ENCODE results near the gene LRPAP1.
A peak's percentile ranks its signal among the peaks of the same experiment; 100 is the strongest.

The LRPAP1 gene

DNA sequence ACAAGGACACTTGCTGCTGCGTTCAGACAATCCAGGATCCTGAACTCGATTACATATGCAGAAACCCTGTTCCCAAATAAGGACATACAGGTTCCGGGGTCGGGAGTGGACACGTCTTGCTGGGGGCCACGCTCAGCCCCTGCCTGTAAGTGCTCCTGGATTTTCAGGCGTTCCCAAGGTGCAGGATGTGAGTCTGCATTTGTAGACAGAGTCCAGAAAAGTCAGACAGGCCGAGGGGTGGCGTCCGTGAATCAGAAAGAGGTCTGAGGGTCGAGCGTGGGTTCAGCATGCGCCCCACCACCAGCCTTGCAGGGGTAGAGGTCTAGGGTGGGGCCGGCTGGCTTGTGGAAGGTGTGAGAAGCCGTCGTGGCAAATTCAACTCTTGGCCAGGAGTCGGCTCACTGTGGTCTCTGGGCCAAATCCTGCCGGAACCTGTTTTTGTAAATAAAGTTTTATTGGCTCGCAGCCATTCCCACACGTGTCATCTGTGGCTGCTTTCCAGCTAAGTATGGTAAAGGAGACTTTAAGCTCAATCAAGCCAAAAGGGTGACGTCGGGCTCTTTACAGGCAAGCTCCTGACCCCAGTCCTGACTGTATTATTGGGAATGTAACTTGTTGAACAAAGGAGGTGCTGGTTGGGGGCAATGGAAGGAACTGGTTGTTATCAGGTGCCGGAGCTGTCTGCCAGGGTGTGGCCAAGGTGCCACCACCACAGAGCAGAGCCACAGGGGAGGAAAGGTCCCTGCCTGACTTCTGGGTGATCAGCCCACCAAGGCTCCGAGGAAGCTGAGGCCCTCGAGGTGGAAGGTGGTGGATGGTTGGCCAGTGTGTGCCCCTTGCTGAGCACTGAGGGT is 61.8 kb downstream of the LRPAP1 start:
- Histone ChIP-seq H3K79me1 (replicated peaks; ENCODE audit: low read length, poor library complexity, severe bottlenecking) (no peaks in the 10 kb centered on the region), H3K9me3 (ENCODE audit: control insufficient read depth, low read length) (no peaks in the 10 kb centered on the region), H4K91ac (ENCODE audit: low read length) (no peak overlapping the region), H3K36me3 (ENCODE audit: control insufficient read depth in 1 of 2, insufficient read depth in 2 of 2, low read depth in 1 of 2, low read length in 2 of 2) (no peaks in the 10 kb centered on the region), H3K4me3 (ENCODE audit: insufficient read depth in 1 of 2, low read depth in 1 of 2, low read length in 2 of 2) (no peak overlapping the region), H3K9ac (ENCODE audit: low read length) (no peak overlapping the region), H2BK5ac (ENCODE audit: low read depth, low read length, poor library complexity, severe bottlenecking) (no peak overlapping the region), H3K23ac (ENCODE audit: low read length in 2 of 2) (no peak overlapping the region), H3K18ac (ENCODE audit: low read depth in 1 of 2, low read length in 2 of 2) (no peak overlapping the region), H2AFZ (ENCODE audit: low read depth, low read length) (no peak overlapping the region), H3K4ac (ENCODE audit: low read depth in 1 of 2, low read length in 2 of 2) (no peak overlapping the region), H3K14ac (ENCODE audit: low read length in 2 of 2) (no peak overlapping the region), H2BK15ac (ENCODE audit: low read depth, poor library complexity, severe bottlenecking) (no peak overlapping the region), H2BK120ac (ENCODE audit: low read depth, low read length) (no peak overlapping the region), H2AK5ac (ENCODE audit: low read length, severe bottlenecking) (no peak overlapping the region), H4K8ac (ENCODE audit: low read length) (no peak overlapping the region), H2BK12ac (ENCODE audit: low read length in 2 of 2) (no peak overlapping the region), H3K4me1 (ENCODE audit: control insufficient read depth, insufficient read depth, low read depth, low read length) (peaks cover 4% of the 10 kb centered on the region), H3K27me3 (ENCODE audit: control insufficient read depth in 1 of 2, insufficient read depth in 1 of 2, low read length in 2 of 2) (peaks cover 14 to 54% of the 10 kb centered on the region in 2 experiments), H3K27ac (ENCODE audit: low read length, poor library complexity, severe bottlenecking) (no peak overlapping the region), H3K4me2 (ENCODE audit: low read length, poor library complexity, severe bottlenecking) (no peak overlapping the region)
- no peak for DNase-seq
- 88% methylated on average over 25 of the region's 25 CpGs for WGBS

DNA sequence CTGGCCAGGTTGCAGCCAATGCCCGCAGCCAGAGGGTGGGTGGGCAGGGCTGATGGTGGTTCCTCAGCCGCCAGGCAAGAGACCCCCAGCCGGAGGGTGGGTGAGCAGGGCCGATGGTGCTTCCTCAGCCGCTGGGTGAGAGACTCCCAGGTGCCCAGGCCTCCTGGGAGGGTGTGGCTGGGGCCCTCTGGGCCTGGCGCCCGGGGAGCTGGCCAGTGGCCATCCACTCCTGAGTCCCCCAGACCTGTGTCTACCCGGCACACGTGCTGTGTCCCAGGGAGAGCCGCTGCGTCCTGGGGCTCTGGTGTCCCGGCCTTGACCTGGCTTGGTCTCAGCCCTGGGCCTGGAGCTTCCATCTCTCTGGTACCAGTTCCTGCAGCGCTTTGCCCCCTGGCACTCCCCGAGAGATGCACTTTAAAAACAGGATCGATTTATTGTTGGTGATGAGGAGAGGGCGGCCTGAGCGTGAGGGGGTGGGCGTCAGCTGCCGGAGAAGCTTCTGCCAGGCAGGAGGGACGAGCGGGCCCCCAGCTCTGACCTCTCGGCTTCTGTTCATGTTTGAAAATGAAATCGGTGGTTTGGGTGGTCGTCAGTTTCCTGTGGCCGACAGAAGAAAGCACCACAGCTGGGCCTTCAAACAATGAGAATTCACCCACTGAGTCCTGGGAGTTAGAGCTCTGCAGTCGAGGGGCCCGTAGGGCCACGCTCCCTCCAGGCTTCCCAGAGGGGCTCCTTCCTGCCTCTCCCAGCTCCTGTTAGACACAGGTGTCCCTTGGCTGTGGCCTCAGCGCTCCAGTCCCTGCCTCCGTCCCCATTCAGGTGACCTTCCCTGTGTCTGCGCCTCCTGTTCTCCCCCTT is 62.6 kb downstream of the LRPAP1 start:
- WGBS: 89% methylated on average over 31 of the region's 31 CpGs
- Histone ChIP-seq H3K4me3 (ENCODE audit: insufficient read depth in 1 of 2, low read depth in 1 of 2, low read length in 2 of 2) (no peak overlapping the region), H3K23ac (ENCODE audit: low read length in 2 of 2) (no peak overlapping the region), H4K8ac (ENCODE audit: low read length) (no peak overlapping the region), H3K27ac (ENCODE audit: low read length, poor library complexity, severe bottlenecking) (no peak overlapping the region), H2BK120ac (ENCODE audit: low read depth, low read length) (no peak overlapping the region), H3K9me3 (ENCODE audit: control insufficient read depth, low read length) (no peaks in the 10 kb centered on the region), H3K18ac (ENCODE audit: low read depth in 1 of 2, low read length in 2 of 2) (no peak overlapping the region), H4K91ac (ENCODE audit: low read length) (no peak overlapping the region), H2AFZ (ENCODE audit: low read depth, low read length) (no peak overlapping the region), H3K79me1 (replicated peaks; ENCODE audit: low read length, poor library complexity, severe bottlenecking) (no peaks in the 10 kb centered on the region), H3K4me2 (ENCODE audit: low read length, poor library complexity, severe bottlenecking) (no peak overlapping the region), H3K4me1 (ENCODE audit: control insufficient read depth, insufficient read depth, low read depth, low read length) (peaks cover 4% of the 10 kb centered on the region), H3K36me3 (ENCODE audit: control insufficient read depth in 1 of 2, insufficient read depth in 2 of 2, low read depth in 1 of 2, low read length in 2 of 2) (no peaks in the 10 kb centered on the region), H2BK15ac (ENCODE audit: low read depth, poor library complexity, severe bottlenecking) (no peak overlapping the region), H3K14ac (ENCODE audit: low read length in 2 of 2) (no peak overlapping the region), H3K4ac (ENCODE audit: low read depth in 1 of 2, low read length in 2 of 2) (no peak overlapping the region), H2BK12ac (ENCODE audit: low read length in 2 of 2) (no peak overlapping the region), H2BK5ac (ENCODE audit: low read depth, low read length, poor library complexity, severe bottlenecking) (no peak overlapping the region), H3K9ac (ENCODE audit: low read length) (no peak overlapping the region), H2AK5ac (ENCODE audit: low read length, severe bottlenecking) (no peak overlapping the region), H3K27me3 (ENCODE audit: control insufficient read depth in 1 of 2, insufficient read depth in 1 of 2, low read length in 2 of 2) (peaks cover 14 to 54% of the 10 kb centered on the region in 2 experiments)
- no peak for DNase-seq

DNA sequence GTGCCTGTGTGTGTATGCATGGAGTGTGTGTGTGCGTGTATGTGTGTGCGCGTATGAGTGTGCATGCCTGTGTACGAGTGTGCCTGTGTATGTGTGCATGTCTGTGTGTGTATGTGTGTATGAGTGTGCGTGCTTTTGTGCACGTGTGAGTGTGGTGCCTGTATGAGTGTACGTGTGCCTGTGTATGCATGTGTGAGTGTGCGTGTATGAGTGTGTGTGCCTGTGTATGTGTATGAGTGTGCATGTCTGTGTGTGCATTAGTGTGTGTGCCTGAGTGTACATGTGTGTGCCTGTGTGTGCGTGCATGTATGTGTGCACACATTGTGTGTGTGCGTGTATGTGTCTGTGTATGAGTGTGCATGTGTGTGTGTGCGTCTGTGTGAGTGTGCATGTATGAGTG is 63.4 kb downstream of the LRPAP1 start:
- WGBS: 95% methylated on average over 11 of the region's 11 CpGs
- H4K91ac ChIP-seq (ENCODE audit: low read length): peak overlapping the region; percentile 37
- no peak overlapping the region for H3K23ac ChIP-seq (ENCODE audit: low read length in 2 of 2)
- H3K9ac ChIP-seq (ENCODE audit: low read length): no peak overlapping the region
- no peak overlapping the region for H3K4me3 ChIP-seq (ENCODE audit: insufficient read depth in 1 of 2, low read depth in 1 of 2, low read length in 2 of 2)
- no peak overlapping the region for H2BK5ac ChIP-seq (ENCODE audit: low read depth, low read length, poor library complexity, severe bottlenecking)
- H3K4me1 ChIP-seq (ENCODE audit: control insufficient read depth, insufficient read depth, low read depth, low read length): peaks cover 5% of the 10 kb centered on the region
- H3K9me3 ChIP-seq (ENCODE audit: control insufficient read depth, low read length): no peaks in the 10 kb centered on the region
- no peak overlapping the region for H4K8ac ChIP-seq (ENCODE audit: low read length)
- DNase-seq: no peak
- H2BK15ac ChIP-seq (ENCODE audit: low read depth, poor library complexity, severe bottlenecking): no peak overlapping the region
- no peak overlapping the region for H2AFZ ChIP-seq (ENCODE audit: low read depth, low read length)
- H3K36me3 ChIP-seq (ENCODE audit: control insufficient read depth in 1 of 2, insufficient read depth in 2 of 2, low read depth in 1 of 2, low read length in 2 of 2): no peaks in the 10 kb centered on the region
- no peak overlapping the region for H2BK12ac ChIP-seq (ENCODE audit: low read length in 2 of 2)
- H3K27ac ChIP-seq (ENCODE audit: low read length, poor library complexity, severe bottlenecking): no peak overlapping the region
- no peak overlapping the region for H3K4ac ChIP-seq (ENCODE audit: low read depth in 1 of 2, low read length in 2 of 2)
- no peak overlapping the region for H2AK5ac ChIP-seq (ENCODE audit: low read length, severe bottlenecking)
- H3K14ac ChIP-seq (ENCODE audit: low read length in 2 of 2): peak overlapping the region in 1 of 2 experiments; percentile 22
- H3K79me1 ChIP-seq (replicated peaks; ENCODE audit: low read length, poor library complexity, severe bottlenecking): no peaks in the 10 kb centered on the region
- peaks cover 20 to 56% of the 10 kb centered on the region in 2 experiments for H3K27me3 ChIP-seq (ENCODE audit: control insufficient read depth in 1 of 2, insufficient read depth in 1 of 2, low read length in 2 of 2)
- no peak overlapping the region for H2BK120ac ChIP-seq (ENCODE audit: low read depth, low read length)
- H3K18ac ChIP-seq (ENCODE audit: low read depth in 1 of 2, low read length in 2 of 2): no peak overlapping the region
- no peak overlapping the region for H3K4me2 ChIP-seq (ENCODE audit: low read length, poor library complexity, severe bottlenecking)

DNA sequence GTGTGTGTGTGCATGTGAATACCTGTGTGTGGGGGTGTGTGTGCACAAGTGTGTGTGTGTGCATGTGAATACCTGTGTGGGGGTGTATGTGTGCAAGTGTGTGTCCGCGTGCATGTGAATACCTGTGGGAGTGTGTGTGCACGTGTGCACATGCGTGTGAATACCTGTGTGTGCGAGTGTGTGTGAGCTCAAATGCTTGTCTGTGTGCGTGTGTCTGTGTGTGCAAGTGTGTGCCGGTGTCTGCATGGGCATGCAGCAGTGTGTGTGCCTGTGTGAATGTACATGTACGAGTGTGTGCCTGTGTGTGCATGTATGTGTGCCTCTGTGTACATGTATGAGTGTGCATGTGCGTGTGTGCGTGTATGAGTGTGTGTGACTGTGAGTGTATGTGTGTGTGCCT is 64.1 kb downstream of the LRPAP1 start:
- H3K4ac ChIP-seq (ENCODE audit: low read depth in 1 of 2, low read length in 2 of 2): no peak overlapping the region
- H4K91ac ChIP-seq (ENCODE audit: low read length): peak overlapping the region; percentile 3
- WGBS: 95% methylated on average over 10 of the region's 10 CpGs

More for the DNA sequence above, 64.1 kb downstream of the LRPAP1 start:
- Histone ChIP-seq H3K27ac (ENCODE audit: low read length, poor library complexity, severe bottlenecking) (no peak overlapping the region), H2BK120ac (ENCODE audit: low read depth, low read length) (no peak overlapping the region), H3K27me3 (ENCODE audit: control insufficient read depth in 1 of 2, insufficient read depth in 1 of 2, low read length in 2 of 2) (peaks cover 21 to 57% of the 10 kb centered on the region in 2 experiments), H3K79me1 (replicated peaks; ENCODE audit: low read length, poor library complexity, severe bottlenecking) (no peaks in the 10 kb centered on the region), H4K8ac (ENCODE audit: low read length) (no peak overlapping the region), H2AFZ (ENCODE audit: low read depth, low read length) (no peak overlapping the region), H3K4me2 (ENCODE audit: low read length, poor library complexity, severe bottlenecking) (no peak overlapping the region), H3K9me3 (ENCODE audit: control insufficient read depth, low read length) (no peaks in the 10 kb centered on the region), H2AK5ac (ENCODE audit: low read length, severe bottlenecking) (no peak overlapping the region), H3K23ac (ENCODE audit: low read length in 2 of 2) (no peak overlapping the region), H2BK15ac (ENCODE audit: low read depth, poor library complexity, severe bottlenecking) (no peak overlapping the region), H3K4me1 (ENCODE audit: control insufficient read depth, insufficient read depth, low read depth, low read length) (peaks cover 8% of the 10 kb centered on the region), H2BK5ac (ENCODE audit: low read depth, low read length, poor library complexity, severe bottlenecking) (no peak overlapping the region), H3K14ac (ENCODE audit: low read length in 2 of 2) (no peak overlapping the region), H3K4me3 (ENCODE audit: insufficient read depth in 1 of 2, low read depth in 1 of 2, low read length in 2 of 2) (no peak overlapping the region), H3K9ac (ENCODE audit: low read length) (no peak overlapping the region), H2BK12ac (ENCODE audit: low read length in 2 of 2) (no peak overlapping the region), H3K36me3 (ENCODE audit: control insufficient read depth in 1 of 2, insufficient read depth in 2 of 2, low read depth in 1 of 2, low read length in 2 of 2) (no peaks in the 10 kb centered on the region), H3K18ac (ENCODE audit: low read depth in 1 of 2, low read length in 2 of 2) (no peak overlapping the region)
- DNase-seq: no peak

Data from mesenchymal stem cell (in vitro differentiated cells and primary cell).